Measurements from ENCODE around the gene MUTYH. TPM values are rescaled to one million over a fixed set of nuclear protein-coding genes. Genes with fewer than 3 reads are reported as not detected.
"Not testable (repeated sequence)": the region's sequence is repeated elsewhere in the genome, so short reads cannot be mapped to it uniquely, and the experiment has no call there.

The MUTYH gene
- polyA plus RNA-seq, result 10 to 100 TPM in 2 of 3 donors, 1 to 10 TPM in 1; 8.9 to 18.3 (median 11.2) TPM

DNA sequence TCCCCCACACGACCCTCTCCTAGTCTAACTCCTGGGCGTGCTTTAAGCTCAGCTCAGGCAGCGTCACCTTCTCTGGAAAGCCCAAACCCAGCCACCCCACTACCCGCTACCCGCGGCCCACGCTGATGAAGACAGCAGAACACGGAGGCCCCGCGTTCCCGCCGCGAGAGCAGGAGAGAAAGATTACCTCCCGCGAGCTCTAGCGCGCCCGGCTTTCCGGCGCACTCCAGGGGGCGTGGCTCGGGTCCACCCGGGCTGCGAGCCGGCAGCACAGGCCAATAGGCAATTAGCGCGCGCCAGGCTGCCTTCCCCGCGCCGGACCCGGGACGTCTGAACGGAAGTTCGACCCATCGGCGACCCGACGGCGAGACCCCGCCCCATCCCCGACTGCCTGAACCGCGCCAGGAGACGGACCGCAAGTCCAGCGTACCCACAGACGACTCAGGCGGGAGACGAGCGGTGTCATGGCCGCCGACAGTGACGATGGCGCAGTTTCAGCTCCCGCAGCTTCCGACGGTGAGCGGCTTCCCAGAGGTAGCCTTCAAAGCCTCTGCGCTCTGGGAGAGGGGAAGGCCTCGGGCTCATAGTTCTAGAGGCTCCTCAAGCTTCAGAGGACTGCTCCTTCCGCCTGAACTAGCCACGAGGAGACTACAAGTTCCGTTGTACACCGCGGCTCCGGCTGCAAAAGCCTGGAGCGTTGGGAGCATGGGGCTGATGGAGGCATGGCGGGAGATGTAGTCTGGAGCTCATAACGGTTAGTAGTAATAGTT is at the start of gene MUTYH, which contains the start of gene TOE1:
Gene MUTYH (minus strand): TSS at position 652 of the 770 bp plus-strand sequence. CDS start 5,935 bp downstream, outside the sequence.
Gene TOE1 (plus strand): TSS at position 382 of the 770 bp plus-strand sequence. CDS start 83 bp downstream, at position 465.
- 1% methylated on average over 69 to 70 of the region's 70 CpGs for WGBS, 3 donors

DNA sequence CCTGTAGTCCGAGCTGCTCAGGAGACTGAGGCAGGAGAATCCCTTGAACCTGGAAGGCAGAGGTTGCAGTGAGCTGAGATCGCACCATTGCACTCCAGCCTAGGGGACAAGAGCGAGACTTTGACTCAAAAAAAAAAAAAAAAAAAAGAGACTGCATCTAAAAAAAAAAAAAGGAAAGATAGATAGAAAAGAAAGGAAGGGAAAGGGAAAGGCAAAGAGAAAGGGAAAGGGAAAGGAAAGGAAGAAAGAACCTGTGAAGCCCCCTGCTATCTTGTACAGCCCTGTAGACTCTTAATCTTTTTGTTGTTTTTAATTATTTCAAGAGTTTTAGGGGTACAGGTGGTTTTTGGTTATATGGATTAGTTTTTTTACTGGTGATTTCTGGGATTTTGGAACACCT is 46.0 kb upstream of the MUTYH start:
- 95 to 99% (median 97%) methylated on average over 3 of the region's 3 CpGs for WGBS, 3 donors
- H3K27ac ChIP-seq (ENCODE audit: low read depth, low read length), result no peak overlapping the region

More for the DNA sequence above, at the start of gene MUTYH, which contains the start of gene TOE1:
- H3K27ac ChIP-seq (ENCODE audit: low read depth, low read length), result no peak within 1 kb of the TSS

GRCh38 chr1:45385302-45385701 is 45.1 kb upstream of the MUTYH start:
- 85 to 93% (median 86%) methylated on average over 3 of the region's 3 CpGs for WGBS, 3 donors

DNA sequence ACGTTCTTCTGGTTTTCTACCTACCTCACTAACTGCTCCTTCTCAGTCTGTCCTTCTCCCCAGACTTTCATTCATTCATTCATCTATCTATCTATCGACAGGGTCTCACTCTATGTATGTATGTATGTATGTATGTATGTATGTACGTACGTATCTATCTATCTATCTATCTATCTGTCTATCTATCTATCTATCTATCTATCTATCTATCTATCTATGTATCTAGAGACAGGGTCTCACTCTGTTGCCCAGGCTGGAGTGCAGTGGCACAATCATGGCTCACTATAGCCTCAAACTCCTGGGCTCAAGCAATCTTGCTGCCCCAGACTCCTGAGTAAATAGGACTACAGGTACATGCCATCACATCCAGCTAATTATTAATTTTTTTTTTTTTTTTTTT is 44.0 kb upstream of the MUTYH start:
- H3K27ac ChIP-seq (ENCODE audit: low read depth, low read length), result not testable (repeated sequence)
- 80 to 97% (median 93%) methylated on average over 4 of the region's 4 CpGs for WGBS, 3 donors

More at GRCh38 chr1:45385302-45385701, 45.1 kb upstream of the MUTYH start:
- no peak overlapping the region for H3K27ac ChIP-seq (ENCODE audit: low read depth, low read length)

DNA sequence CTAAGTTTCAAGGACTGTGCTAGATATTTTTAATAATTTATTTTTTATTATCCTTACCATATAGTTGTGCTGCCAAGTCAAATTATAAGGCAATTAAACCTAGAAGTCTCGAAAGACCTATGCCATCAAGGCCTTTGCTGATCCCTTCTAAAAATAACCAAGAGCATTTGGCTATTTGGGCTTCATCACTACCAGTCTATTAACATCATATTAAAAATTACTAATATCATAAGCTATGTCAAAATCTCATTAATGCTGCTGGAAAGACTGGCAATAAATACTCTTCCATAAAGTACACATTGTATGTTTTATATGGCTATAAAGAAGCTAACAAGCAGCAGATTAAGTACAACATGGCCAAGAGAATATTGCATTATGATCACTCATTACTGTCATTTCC is 43.0 kb upstream of the MUTYH start:
- no peak overlapping the region for H3K27ac ChIP-seq (ENCODE audit: low read depth, low read length)
- WGBS, 3 donors, result 81 to 100% (median 89%) methylated on average over 1 of the region's 1 CpG

GRCh38 chr1:45381243-45381642 is 41.0 kb upstream of the MUTYH start:
- WGBS, 3 donors, result 91 to 94% (median 93%) methylated on average over 2 of the region's 2 CpGs

DNA sequence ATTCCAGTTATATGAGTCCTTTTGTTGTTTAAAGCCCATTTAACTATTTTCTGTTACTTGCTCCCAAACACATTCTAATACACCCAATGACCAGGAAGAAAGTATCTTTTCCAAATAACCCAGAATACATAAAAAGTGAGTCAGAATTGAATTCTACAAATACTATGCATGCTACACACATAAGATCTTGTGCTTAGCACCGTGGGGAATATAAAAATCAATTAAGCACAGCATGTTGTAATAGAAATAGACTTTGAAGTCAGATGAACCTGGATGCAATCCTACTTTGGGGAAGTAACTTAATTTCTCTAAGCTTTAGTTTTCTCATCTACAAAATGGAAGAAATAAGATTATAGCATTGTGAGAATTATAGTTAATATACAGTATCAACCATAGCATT is 40.5 kb upstream of the MUTYH start:
- no peak overlapping the region for H3K27ac ChIP-seq (ENCODE audit: low read depth, low read length)
- WGBS, 3 donors, result 73 to 94% (median 78%) methylated on average over 1 of the region's 1 CpG

More at GRCh38 chr1:45381243-45381642, 41.0 kb upstream of the MUTYH start:
- H3K27ac ChIP-seq (ENCODE audit: low read depth, low read length), result no peak overlapping the region

- 89 to 93% (median 93%) methylated on average over 4 of the region's 4 CpGs for WGBS, 3 donors
- H3K27ac ChIP-seq (ENCODE audit: low read depth, low read length), result no peak overlapping the region
Measured at GRCh38 chr1:45380125-45380524, 39.9 kb upstream of the MUTYH start.

GRCh38 chr1:45379524-45379923 is 39.3 kb upstream of the MUTYH start:
- WGBS, 3 donors, result 96 to 97% (median 96%) methylated on average over 6 of the region's 6 CpGs
- no peak overlapping the region for H3K27ac ChIP-seq (ENCODE audit: low read depth, low read length)

DNA sequence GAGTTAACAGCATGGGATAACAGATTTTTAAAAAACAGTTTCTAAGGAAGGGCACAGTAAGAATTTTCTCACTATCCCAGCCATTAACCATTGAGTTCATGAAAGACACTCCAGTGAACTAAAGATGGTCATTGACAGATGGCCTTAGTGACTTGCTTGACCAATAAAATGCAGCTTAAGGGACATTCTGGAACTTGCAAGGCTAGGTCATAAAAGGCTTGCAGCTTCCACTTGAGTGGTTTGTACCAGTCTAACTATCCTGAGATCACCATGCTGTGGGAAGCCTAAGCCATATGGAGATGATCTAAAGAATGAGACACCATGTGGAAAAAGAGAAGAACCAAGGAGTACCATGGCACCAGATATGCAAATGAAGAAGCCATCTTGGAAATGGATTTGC is 37.9 kb upstream of the MUTYH start:
- no peak overlapping the region for H3K27ac ChIP-seq (ENCODE audit: low read depth, low read length)

DNA sequence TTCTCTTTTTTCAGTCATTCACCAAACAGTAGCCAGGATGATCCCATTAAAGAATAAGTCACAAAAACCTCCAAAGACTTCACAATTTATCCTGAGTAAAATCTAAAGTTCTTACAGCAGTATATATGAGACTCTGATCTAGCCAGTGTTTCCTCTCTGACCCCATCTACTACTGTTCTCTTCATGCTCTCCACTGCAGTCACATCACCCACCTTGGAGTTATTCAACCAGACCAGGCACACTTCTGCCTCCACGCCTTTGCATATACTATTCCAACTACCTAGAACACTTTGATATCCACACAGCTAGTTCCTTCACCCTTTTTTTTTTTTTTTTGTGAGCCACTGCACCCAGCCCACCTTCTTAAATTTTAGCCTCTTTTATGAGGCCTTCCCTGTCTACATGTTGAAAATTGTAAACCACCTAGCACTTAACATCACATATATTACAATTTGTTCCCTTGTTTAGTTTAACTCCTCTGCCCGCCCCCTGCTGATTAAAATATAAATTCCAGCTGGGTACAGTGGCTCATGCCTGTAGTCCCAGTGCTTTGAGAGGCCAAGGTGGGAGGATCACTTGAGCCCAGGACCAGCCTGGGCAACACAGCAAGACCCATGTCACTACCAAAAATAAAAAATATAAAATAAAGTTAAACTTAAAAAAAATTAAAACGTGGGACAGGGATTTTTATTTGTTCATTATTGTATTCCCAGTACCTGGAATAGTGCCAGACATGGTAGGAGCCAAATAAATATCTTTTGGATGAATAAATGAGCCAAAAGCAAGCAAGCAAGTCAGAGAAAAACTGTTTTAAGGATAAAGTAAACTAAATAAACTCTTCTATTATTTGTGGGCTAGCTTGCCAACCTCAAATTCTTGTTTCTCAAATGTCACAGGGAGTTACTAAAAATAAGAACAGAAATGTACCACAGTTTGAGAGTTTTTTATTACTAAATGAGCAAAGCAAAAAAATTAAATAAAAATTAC is 35.2 kb upstream of the MUTYH start:
- 55 to 70% (median 63%) methylated on average over 3 of the region's 3 CpGs for WGBS, 3 donors
- H3K27ac ChIP-seq (ENCODE audit: low read depth, low read length), result no peak overlapping the region

- H3K27ac ChIP-seq (ENCODE audit: low read depth, low read length), result no peak overlapping the region
Measured at GRCh38 chr1:45373573-45373972, 33.3 kb upstream of the MUTYH start.

DNA sequence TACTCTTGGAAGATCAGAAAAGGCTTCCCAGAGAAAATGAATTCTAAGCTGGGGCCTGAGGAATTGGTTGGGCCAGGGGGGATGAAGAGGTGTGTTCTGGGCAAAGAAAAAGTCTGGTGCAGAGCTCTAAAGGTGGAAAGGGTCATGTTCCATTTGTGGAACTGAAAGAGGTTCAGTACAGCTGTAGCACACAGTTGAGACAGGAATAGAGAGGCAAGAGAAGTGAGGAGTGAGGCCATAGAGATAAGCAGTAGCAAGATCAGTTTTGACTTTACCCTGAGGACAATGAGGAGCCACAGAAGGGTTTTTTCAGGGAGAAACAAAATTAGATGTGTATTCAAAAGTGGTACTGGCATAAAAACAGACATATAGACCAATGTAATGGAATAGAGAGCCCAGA is 30.3 kb upstream of the MUTYH start:
- no peak overlapping the region for H3K27ac ChIP-seq (ENCODE audit: low read depth, low read length)

DNA sequence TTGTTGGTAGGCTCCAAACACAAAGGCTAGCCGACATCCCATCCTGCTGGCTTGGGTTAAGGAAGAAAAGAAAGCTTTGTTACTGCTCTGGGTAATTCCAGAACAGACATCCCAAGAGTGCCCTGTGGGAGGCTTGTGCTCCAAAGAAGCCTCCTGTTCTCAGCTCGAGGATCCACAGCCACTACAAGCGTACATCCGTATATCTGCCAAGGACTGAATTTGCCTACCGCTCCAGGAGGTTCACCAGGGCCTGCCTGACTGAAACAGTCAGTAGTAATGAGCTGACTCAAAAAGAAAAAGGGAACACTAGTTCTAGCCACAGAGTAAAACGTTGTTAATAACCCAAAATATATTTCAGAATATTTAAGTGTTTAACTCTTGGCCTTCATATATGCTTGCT is 24.8 kb upstream of the MUTYH start:
- no peak overlapping the region for H3K27ac ChIP-seq (ENCODE audit: low read depth, low read length)
- 83 to 88% (median 83%) methylated on average over 6 of the region's 6 CpGs for WGBS, 3 donors

DNA sequence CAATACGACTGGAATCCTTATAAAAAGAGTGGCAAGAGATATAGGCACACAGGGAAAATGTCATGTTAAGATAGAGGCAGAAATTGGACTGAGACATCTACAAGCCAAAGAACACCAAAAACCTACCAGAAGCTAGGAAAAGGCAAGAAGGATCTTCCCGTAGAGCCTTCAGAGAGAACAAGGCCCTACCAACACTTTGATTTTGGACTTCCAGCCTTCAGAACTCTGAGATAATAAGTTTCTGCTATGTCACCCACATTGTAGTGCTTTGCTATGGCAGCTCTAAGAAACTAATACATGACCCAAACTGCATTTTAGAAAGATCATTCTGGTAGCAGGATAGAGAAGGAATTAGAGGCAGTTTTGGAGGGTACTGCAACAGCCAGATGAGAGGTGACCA is 24.1 kb upstream of the MUTYH start:
- WGBS, 3 donors, result 86 to 94% (median 93%) methylated on average over 2 of the region's 2 CpGs

GRCh38 chr1:45360981-45361380 is 20.7 kb upstream of the MUTYH start:
- WGBS, 3 donors, result 30 to 69% (median 34%) methylated on average over 7 of the region's 7 CpGs
- not testable (repeated sequence) for H3K27ac ChIP-seq (ENCODE audit: low read depth, low read length)

More for the DNA sequence above, 24.1 kb upstream of the MUTYH start:
- no peak overlapping the region for H3K27ac ChIP-seq (ENCODE audit: low read depth, low read length)

DNA sequence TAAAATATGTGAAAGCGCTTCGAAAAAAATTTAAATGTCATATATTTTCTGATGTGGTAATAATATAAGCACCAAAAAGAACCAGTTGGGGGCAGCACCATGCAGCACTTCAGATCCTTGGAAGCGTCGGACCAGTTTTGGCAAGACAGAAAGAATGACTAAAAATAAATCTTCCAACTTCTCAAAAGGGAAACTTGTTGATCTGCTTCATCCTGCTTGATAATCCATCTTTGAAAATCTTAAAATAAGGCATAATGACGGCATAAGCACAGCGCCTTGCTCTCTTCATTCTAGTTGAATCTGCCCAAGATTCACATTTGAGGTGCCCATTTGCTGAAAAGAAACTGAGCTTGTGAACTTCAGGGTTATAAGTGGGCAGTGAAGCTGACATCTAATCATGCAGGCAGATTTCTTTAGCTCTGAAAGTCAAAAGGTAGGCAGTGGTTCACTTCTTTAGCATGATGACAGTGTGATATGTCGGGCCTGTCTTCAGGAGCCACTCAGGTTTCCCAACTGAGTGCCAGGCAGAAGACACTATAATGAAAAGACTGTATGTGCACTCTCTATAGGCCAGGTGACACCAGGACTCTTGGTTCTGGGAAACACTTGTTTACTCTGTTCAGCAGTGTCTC is 19.8 kb upstream of the MUTYH start:
- H3K27ac ChIP-seq (ENCODE audit: low read depth, low read length), result no peak overlapping the region
- whole genome bisulfite sequencing, 3 donors, result 15 to 25% (median 20%) methylated on average over 7 of the region's 7 CpGs

DNA sequence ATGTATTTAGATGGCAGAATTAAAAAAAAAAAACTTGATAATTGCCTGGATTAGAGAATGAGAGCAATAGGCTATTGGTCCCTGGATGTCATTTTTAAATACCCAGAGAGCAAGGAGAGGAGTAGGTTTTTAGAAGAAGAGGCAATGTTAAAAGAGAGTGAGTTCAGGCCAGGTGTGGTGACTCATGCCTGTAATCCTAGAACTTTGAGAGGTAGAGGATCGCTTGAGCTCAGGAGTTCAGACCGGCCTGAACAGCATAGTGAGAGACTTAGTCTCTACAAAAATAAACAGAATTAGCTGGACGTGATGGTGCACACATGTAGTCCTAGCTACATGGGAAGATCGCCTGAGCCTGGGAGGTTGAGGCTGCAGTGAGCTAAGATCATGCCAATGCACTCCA is 15.9 kb upstream of the MUTYH start:
- no peak overlapping the region for H3K27ac ChIP-seq (ENCODE audit: low read depth, low read length)
- 81 to 89% (median 82%) methylated on average over 4 of the region's 4 CpGs for WGBS, 3 donors

DNA sequence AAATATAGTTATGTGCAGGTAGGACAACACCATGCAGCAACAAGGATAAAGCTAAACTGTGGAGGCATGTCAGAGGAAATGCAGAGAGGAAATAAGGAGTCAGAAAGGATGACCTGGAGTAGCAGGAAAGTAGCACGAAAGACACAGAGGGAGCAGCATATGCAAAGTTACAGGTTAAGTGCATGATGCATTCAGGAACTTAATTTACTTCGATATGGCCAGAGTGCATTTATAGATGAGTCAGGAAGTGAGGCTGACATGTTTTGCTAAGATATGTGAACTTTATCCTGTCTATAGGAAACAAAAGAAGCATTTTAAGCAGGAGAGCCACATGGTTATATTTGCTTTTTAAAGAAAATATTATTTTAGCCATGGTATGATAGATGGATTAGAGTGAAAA is 15.4 kb upstream of the MUTYH start:
- H3K27ac ChIP-seq (ENCODE audit: low read depth, low read length), result no peak overlapping the region
- WGBS, 3 donors, result 34 to 62% (median 41%) methylated on average over 2 of the region's 2 CpGs

Measured in adipose tissue (tissue), 3 donors.